ENCODE results near the gene CACYBP. TPM values are rescaled to one million over a fixed set of nuclear protein-coding genes. Genes with fewer than 3 reads are reported as not detected.

CACYBP gene
- total and polyA plus RNA-seq, 4 experiments from 2014 or later: 98.3 to 226 (median 133) TPM

DNA sequence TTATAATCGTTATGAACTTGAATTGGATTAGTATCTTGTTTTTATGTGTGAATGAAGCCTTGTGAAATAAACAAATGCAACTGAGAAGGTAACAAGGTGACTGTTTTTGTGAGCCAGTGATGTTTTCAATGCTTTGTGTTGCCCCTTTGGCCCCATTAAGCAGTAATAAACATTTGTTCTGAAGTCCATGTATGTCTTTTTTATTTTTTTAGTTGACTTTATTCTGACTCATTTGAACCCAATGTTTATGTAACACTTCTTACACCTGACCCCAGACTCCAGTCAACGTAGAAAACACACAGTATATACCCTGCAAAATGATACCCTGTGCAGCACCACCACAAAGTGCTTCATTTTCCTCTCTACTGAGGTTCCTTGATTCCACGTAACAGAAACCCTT is 4.6 kb upstream of the CACYBP start:
- intact Hi-C loops (cut with micrococcal nuclease): loop anchor here (5.0 to 10.0 kb wide), 4 partner anchors 738 to 1520 kb away; partner anchors contain the start of genes CENPL, DARS2, KLHL20 and PRDX6
- Mint-ChIP-seq H3K4me3 (no peak overlapping the region), H3K4me1 (peaks cover 9 to 19% (median 12%) of the 10 kb centered on the region in 4 donors), H3K9me3 (no peaks in the 10 kb centered on the region), H3K27ac (peak overlapping the region in 1 of 7 donors; percentile 38), H3K36me3 (peaks cover 0 to 16% of the 10 kb centered on the region in 2 donors), H3K27me3 (no peaks in the 10 kb centered on the region)
- DNase-seq: no peak
- Histone ChIP-seq H3K27me3 (ENCODE audit: insufficient read depth, low read length) (no peaks in the 10 kb centered on the region), H3K4me3 (ENCODE audit: low read length in 2 of 2) (no peak overlapping the region), H3K4me1 (ENCODE audit: insufficient read depth, low read length) (peaks cover 20% of the 10 kb centered on the region), H3K36me3 (ENCODE audit: insufficient read depth, low read length) (no peaks in the 10 kb centered on the region), H3K9me3 (ENCODE audit: control insufficient read depth in 1 of 2, low read length in 2 of 2) (no peaks in the 10 kb centered on the region), H3K27ac (ENCODE audit: low read depth, low read length) (no peak overlapping the region)
- CTCF ChIA-PET (ENCODE audit: partially characterized antibody): interaction anchor here (0.7 to 5.0 kb wide), 3 partner anchors 11 to 224 kb away, joined by 3 to 55 read pairs (median 4); no protein-coding TSS in a partner anchor
- POLR2A ChIA-PET (ENCODE audit: partially characterized antibody): interaction anchor here (0.9 to 1.5 kb wide), 4 partner anchors 28 to 195 kb away, joined by 3 to 6 read pairs (median 4); partner anchors contain the start of gene MRPS14

GRCh38 chr1:174995916-174996315 is 3.8 kb upstream of the CACYBP start:
- H3K4me3 Mint-ChIP-seq: no peak overlapping the region
- Histone ChIP-seq H3K4me3 (ENCODE audit: low read length in 2 of 2) (no peak overlapping the region), H3K4me1 (ENCODE audit: insufficient read depth, low read length) (peaks cover 23% of the 10 kb centered on the region), H3K9me3 (ENCODE audit: control insufficient read depth in 1 of 2, low read length in 2 of 2) (no peaks in the 10 kb centered on the region), H3K36me3 (ENCODE audit: insufficient read depth, low read length) (no peaks in the 10 kb centered on the region), H3K27me3 (ENCODE audit: insufficient read depth, low read length) (no peaks in the 10 kb centered on the region), H3K27ac (ENCODE audit: low read depth, low read length) (no peak overlapping the region)
- H3K36me3 Mint-ChIP-seq: peaks cover 0 to 9% of the 10 kb centered on the region in 2 donors
- intact Hi-C loops (cut with micrococcal nuclease): loop anchor here (5.0 to 10.0 kb wide), 4 partner anchors 739 to 1521 kb away; partner anchors contain the start of genes CENPL, DARS2, KLHL20 and PRDX6
- H3K9me3 Mint-ChIP-seq: no peaks in the 10 kb centered on the region
- no peaks in the 10 kb centered on the region for H3K27me3 Mint-ChIP-seq
- H3K4me1 Mint-ChIP-seq: peaks cover 10 to 17% (median 12%) of the 10 kb centered on the region in 4 donors
- POLR2A ChIA-PET (ENCODE audit: partially characterized antibody): interaction anchor here (0.9 to 1.5 kb wide), 5 partner anchors 28 to 197 kb away, joined by 3 to 6 read pairs (median 4); partner anchors contain the start of gene MRPS14
- peak overlapping the region in 1 of 7 donors; percentile 31 for H3K27ac Mint-ChIP-seq
- DNase-seq: no peak
- CTCF ChIA-PET (ENCODE audit: partially characterized antibody): interaction anchor here (0.7 to 5.0 kb wide), 5 partner anchors 11 to 224 kb away, joined by 3 to 55 read pairs (median 4); no protein-coding TSS in a partner anchor

DNA sequence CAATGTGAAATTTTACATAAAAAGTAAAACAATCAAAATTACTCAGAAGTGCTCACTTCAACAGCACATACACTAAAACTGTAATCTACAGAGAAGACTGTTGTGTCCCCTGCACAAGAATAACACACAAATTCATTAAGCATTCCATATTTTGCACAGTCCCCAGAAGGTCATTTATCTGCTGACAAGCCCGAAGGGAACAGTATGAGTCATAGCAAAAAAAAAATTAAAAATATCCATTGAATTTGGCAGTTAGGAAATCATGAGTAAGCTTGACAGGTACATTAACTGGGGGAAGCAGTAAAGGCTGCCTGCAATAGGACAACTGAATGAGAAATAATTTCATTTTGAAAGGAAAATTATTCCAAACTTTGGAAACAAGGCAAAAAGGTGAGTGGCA is 3.3 kb upstream of the CACYBP start:
- peaks cover 0 to 7% of the 10 kb centered on the region in 2 donors for H3K36me3 Mint-ChIP-seq
- H3K4me1 Mint-ChIP-seq: peaks cover 12 to 23% (median 15%) of the 10 kb centered on the region in 4 donors
- Histone ChIP-seq H3K4me3 (ENCODE audit: low read length in 2 of 2) (no peak overlapping the region), H3K27me3 (ENCODE audit: insufficient read depth, low read length) (no peaks in the 10 kb centered on the region), H3K9me3 (ENCODE audit: control insufficient read depth in 1 of 2, low read length in 2 of 2) (no peaks in the 10 kb centered on the region), H3K4me1 (ENCODE audit: insufficient read depth, low read length) (peaks cover 24% of the 10 kb centered on the region), H3K27ac (ENCODE audit: low read depth, low read length) (no peak overlapping the region), H3K36me3 (ENCODE audit: insufficient read depth, low read length) (no peaks in the 10 kb centered on the region)
- no peak overlapping the region for H3K4me3 Mint-ChIP-seq
- H3K27me3 Mint-ChIP-seq: no peaks in the 10 kb centered on the region
- ChIA-PET POLR2A (ENCODE audit: partially characterized antibody) (interaction anchor here (1.2 to 5.1 kb wide), 4 partner anchors 12 to 197 kb away, joined by 3 to 315 read pairs (median 4); partner anchors contain the start of gene MRPS14), CTCF (ENCODE audit: partially characterized antibody) (interaction anchor here (1.1 to 5.0 kb wide), 4 partner anchors 12 to 113 kb away, joined by 3 to 55 read pairs (median 4); no protein-coding TSS in a partner anchor)
- intact Hi-C loops (cut with micrococcal nuclease): loop anchor here (5.0 to 10.0 kb wide), 4 partner anchors 739 to 1522 kb away; partner anchors contain the start of genes CENPL, DARS2, KLHL20 and PRDX6
- H3K9me3 Mint-ChIP-seq: no peaks in the 10 kb centered on the region
- peak overlapping the region in 2 of 7 donors; percentile 1 to 59 for H3K27ac Mint-ChIP-seq
- no peak for DNase-seq

DNA sequence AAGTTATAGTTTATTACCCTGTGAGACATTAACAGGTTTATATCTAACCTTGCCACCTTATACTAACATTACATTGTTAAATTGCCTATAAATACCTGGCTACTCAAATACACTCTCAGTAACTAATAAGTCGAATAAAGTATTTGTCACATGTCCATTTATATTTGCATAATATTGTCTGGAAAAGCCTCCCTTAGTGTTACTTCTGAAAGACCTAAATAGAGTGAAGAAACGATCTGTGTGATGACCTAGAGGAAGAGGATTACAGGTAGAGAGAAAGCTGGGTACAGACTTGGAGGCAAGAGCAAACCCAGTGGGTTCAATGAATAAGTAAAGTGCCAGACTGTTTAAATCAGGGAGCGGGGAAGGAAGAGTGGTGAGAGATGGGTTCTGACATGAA is 2.7 kb upstream of the CACYBP start:
- Mint-ChIP-seq H3K27ac (peak overlapping the region in 4 of 7 donors; percentile 6 to 92 (median 57)), H3K9me3 (no peaks in the 10 kb centered on the region), H3K36me3 (peaks cover 0 to 6% of the 10 kb centered on the region in 2 donors), H3K4me1 (peaks cover 14 to 27% (median 20%) of the 10 kb centered on the region in 4 donors), H3K4me3 (no peak overlapping the region), H3K27me3 (no peaks in the 10 kb centered on the region)
- H3K27ac ChIP-seq (ENCODE audit: low read depth, low read length): no peak overlapping the region
- intact Hi-C loops (cut with micrococcal nuclease): loop anchor here (5.0 to 10.0 kb wide), 4 partner anchors 740 to 1522 kb away; partner anchors contain the start of genes CENPL, DARS2, KLHL20 and PRDX6
- DNase-seq: no peak
- no peaks in the 10 kb centered on the region for H3K36me3 ChIP-seq (ENCODE audit: insufficient read depth, low read length)
- ChIA-PET CTCF (ENCODE audit: partially characterized antibody) (interaction anchor here (0.7 to 5.0 kb wide), 6 partner anchors 13 to 223 kb away, joined by 3 to 55 read pairs (median 7); partner anchors contain the start of gene MRPS14), POLR2A (ENCODE audit: partially characterized antibody) (interaction anchor here (1.0 to 5.1 kb wide), 4 partner anchors 12 to 198 kb away, joined by 3 to 315 read pairs (median 4); partner anchors contain the start of gene MRPS14)
- no peaks in the 10 kb centered on the region for H3K27me3 ChIP-seq (ENCODE audit: insufficient read depth, low read length)
- H3K4me1 ChIP-seq (ENCODE audit: insufficient read depth, low read length): peaks cover 29% of the 10 kb centered on the region
- no peaks in the 10 kb centered on the region for H3K9me3 ChIP-seq (ENCODE audit: control insufficient read depth in 1 of 2, low read length in 2 of 2)
- H3K4me3 ChIP-seq (ENCODE audit: low read length in 2 of 2): no peak overlapping the region

DNA sequence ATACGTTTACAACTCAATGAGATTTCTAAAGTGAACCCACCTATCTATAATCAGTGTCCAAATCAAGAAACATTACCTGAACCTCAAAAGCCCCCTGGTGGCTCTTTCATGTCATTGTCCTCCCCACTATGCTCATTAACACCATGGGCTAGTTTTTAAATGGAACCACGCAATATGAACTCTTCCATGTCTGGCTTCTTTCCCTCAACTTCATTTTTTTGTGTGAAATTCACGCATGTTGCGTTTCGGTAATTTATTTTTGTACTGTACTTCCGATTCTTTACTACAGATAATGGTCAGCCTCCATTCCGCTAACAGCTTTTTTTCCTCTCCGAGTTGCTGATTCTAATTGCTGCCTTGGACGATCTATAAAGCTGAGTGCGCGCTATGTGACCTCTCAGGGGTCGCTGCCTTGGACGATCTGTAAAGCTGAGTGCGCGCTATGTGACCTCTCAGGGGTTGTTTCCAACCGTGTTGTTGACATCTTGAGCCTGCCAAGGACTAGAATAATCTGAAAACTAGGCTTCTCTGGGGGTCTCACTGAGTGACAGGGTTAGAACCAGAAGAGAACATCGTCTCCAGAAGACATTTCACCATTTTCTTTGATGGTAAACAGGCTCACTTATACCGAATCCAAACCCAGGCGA is 1.1 kb upstream of the CACYBP start:
- Histone ChIP-seq H3K4me1 (ENCODE audit: insufficient read depth, low read length) (peaks cover 45% of the 10 kb centered on the region), H3K9me3 (ENCODE audit: control insufficient read depth in 1 of 2, low read length in 2 of 2) (no peaks in the 10 kb centered on the region), H3K4me3 (ENCODE audit: low read length in 2 of 2) (peak overlapping the region; percentile 42 to 63), H3K27ac (ENCODE audit: low read depth, low read length) (peak overlapping the region; percentile 99), H3K36me3 (ENCODE audit: insufficient read depth, low read length) (no peaks in the 10 kb centered on the region), H3K27me3 (ENCODE audit: insufficient read depth, low read length) (no peaks in the 10 kb centered on the region)
- DNase-seq: peak; percentile 66 to 77 (median 68)
- peaks cover 25 to 41% (median 33%) of the 10 kb centered on the region in 4 donors for H3K4me1 Mint-ChIP-seq
- peaks cover 0 to 3% of the 10 kb centered on the region in 2 donors for H3K36me3 Mint-ChIP-seq
- ChIA-PET CTCF (ENCODE audit: partially characterized antibody) (interaction anchor here (0.7 to 5.0 kb wide), 21 partner anchors 9 to 229 kb away, joined by 3 to 55 read pairs (median 6); partner anchors contain the start of gene MRPS14), POLR2A (ENCODE audit: partially characterized antibody) (interaction anchor here (0.6 to 5.1 kb wide), 39 partner anchors 9 to 1522 kb away, joined by 3 to 315 read pairs (median 7); partner anchors contain the start of genes CENPL, DARS2, GAS5 and KIAA0040)
- H3K9me3 Mint-ChIP-seq: no peaks in the 10 kb centered on the region
- no peak overlapping the region for H3K27ac Mint-ChIP-seq
- intact Hi-C loops (cut with micrococcal nuclease): loop anchor here (1.0 to 10.0 kb wide), 14 partner anchors 15 to 1524 kb away; partner anchors contain the start of genes CENPL, DARS2, KLHL20 and MRPS14
- H3K4me3 Mint-ChIP-seq: no peak overlapping the region
- no peaks in the 10 kb centered on the region for H3K27me3 Mint-ChIP-seq

DNA sequence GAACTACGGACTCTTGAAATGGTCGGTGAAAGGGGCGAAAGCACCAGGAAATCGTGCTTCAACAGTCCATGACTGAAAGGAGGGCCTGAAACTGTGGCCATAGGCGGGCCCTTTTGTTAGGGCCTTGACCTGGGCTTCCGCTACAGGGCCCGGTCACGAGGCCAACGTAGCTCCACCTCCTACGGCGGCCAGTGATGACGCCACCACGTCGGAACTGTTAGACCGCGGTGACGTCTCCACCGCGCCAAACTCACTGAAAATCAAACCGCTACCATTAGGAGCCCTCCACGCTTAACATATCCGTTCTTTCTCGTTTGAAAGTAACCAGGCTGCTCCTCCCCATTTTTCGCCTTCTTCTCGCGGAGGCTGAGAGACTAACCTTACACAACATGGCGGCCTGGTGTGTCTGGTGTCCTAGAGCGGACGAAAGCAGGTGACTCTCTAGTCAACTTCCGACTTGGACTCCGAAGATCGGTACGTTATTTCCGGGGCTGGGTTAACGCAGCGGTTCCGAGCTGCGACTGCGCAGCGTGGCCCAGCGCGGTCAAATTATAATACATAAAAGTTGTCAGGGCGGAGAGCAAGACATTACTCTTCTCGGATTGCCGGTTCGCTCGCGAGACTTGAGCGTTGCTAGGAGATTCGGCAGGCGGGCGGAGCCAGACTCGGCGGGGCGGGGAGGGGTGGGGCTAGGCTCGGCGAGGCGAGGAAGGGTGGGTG is 371 bp upstream of the CACYBP start:
- H3K9me3 Mint-ChIP-seq: no peaks in the 10 kb centered on the region
- peak; percentile 97 to 99 (median 99) for DNase-seq
- Histone ChIP-seq H3K4me1 (ENCODE audit: insufficient read depth, low read length) (peaks cover 52% of the 10 kb centered on the region), H3K4me3 (ENCODE audit: low read length in 2 of 2) (peak overlapping the region; percentile 42 to 63), H3K9me3 (ENCODE audit: control insufficient read depth in 1 of 2, low read length in 2 of 2) (no peaks in the 10 kb centered on the region), H3K27ac (ENCODE audit: low read depth, low read length) (peak overlapping the region; percentile 99), H3K36me3 (ENCODE audit: insufficient read depth, low read length) (no peaks in the 10 kb centered on the region), H3K27me3 (ENCODE audit: insufficient read depth, low read length) (no peaks in the 10 kb centered on the region)
- H3K4me3 Mint-ChIP-seq: no peak overlapping the region
- no peak overlapping the region for H3K27ac Mint-ChIP-seq
- ChIA-PET POLR2A (ENCODE audit: partially characterized antibody) (interaction anchor here (0.6 to 5.1 kb wide), 42 partner anchors 10 to 1523 kb away, joined by 3 to 315 read pairs (median 7); partner anchors contain the start of genes CENPL, DARS2, GAS5 and KIAA0040), CTCF (ENCODE audit: partially characterized antibody) (interaction anchor here (0.7 to 5.0 kb wide), 21 partner anchors 10 to 230 kb away, joined by 3 to 55 read pairs (median 6); partner anchors contain the start of gene MRPS14)
- H3K36me3 Mint-ChIP-seq: peaks cover 0 to 4% of the 10 kb centered on the region in 2 donors
- intact Hi-C loops (cut with micrococcal nuclease): loop anchor here (1.0 to 10.0 kb wide), 11 partner anchors 24 to 1525 kb away; partner anchors contain the start of genes CENPL, DARS2, KLHL20 and MRPS14
- peaks cover 24 to 43% (median 37%) of the 10 kb centered on the region in 4 donors for H3K4me1 Mint-ChIP-seq
- H3K27me3 Mint-ChIP-seq: no peaks in the 10 kb centered on the region

All from CD4-positive, alpha-beta memory T cell (primary cell).